ENCODE measurements around the gene AOPEP.
A peak's percentile ranks its signal among the peaks of the same experiment; 100 is the strongest.
"Not testable (repeated sequence)": the region's sequence is repeated elsewhere in the genome, so short reads cannot be mapped to it uniquely, and the experiment has no call there.

AOPEP gene

GRCh38 chr9:94875300-94876020, 149.0 kb downstream of the AOPEP start:
- Histone ChIP-seq H3K27ac (ENCODE audit: low read length) (no peak overlapping the region), H3K27me3 (ENCODE audit: low read depth, low read length) (no peaks in the 10 kb centered on the region), H3K4me2 (ENCODE audit: low read length) (peak overlapping the region; percentile 25), H3K9ac (ENCODE audit: low read length) (no peak overlapping the region), H3K36me3 (replicated peaks; ENCODE audit: low read depth, low read length) (no peaks in the 10 kb centered on the region), H2AFZ (ENCODE audit: low read depth, low read length) (no peak overlapping the region), H3K9me3 (ENCODE audit: insufficient read depth, low read length) (no peaks in the 10 kb centered on the region), H3K4me3 (ENCODE audit: low read length) (no peak overlapping the region), H3K79me2 (ENCODE audit: low read length) (no peaks in the 10 kb centered on the region), H3K4me1 (ENCODE audit: low read length) (peaks cover 12% of the 10 kb centered on the region), H4K20me1 (ENCODE audit: insufficient read depth, low read length) (no peaks in the 10 kb centered on the region)
- no peak for TF ChIP-seq CTCF (IDR thresholded peaks at IDR 0.05; ENCODE audit: low read depth, low read length)
- no peak for TF ChIP-seq EZH2phosphoT487 (IDR thresholded peaks at IDR 0.05; ENCODE audit: low read depth)

GRCh38 chr9:94878804-94879203, 152.3 kb downstream of the AOPEP start:
- H3K4me2 ChIP-seq (ENCODE audit: low read length); H3K9me3 ChIP-seq (ENCODE audit: insufficient read depth, low read length); H3K27me3 ChIP-seq (ENCODE audit: low read depth, low read length); H3K79me2 ChIP-seq (ENCODE audit: low read length); H3K4me3 ChIP-seq (ENCODE audit: low read length); H3K27ac ChIP-seq (ENCODE audit: low read length); H3K36me3 ChIP-seq (replicated peaks; ENCODE audit: low read depth, low read length); H4K20me1 ChIP-seq (ENCODE audit: insufficient read depth, low read length); H2AFZ ChIP-seq (ENCODE audit: low read depth, low read length); H3K9ac ChIP-seq (ENCODE audit: low read length): not testable (repeated sequence)
- H3K4me1 ChIP-seq (ENCODE audit: low read length): peaks cover 24% of the 10 kb centered on the region

- no peak overlapping the region for H3K9ac ChIP-seq (ENCODE audit: low read length)
- no peaks in the 10 kb centered on the region for H3K27me3 ChIP-seq (ENCODE audit: low read depth, low read length)
- no peak overlapping the region for H2AFZ ChIP-seq (ENCODE audit: low read depth, low read length)
- no peak overlapping the region for H3K4me3 ChIP-seq (ENCODE audit: low read length)
- H3K9me3 ChIP-seq (ENCODE audit: insufficient read depth, low read length): no peaks in the 10 kb centered on the region
- H3K79me2 ChIP-seq (ENCODE audit: low read length): no peaks in the 10 kb centered on the region
- peaks cover 24% of the 10 kb centered on the region for H3K4me1 ChIP-seq (ENCODE audit: low read length)
- no peaks in the 10 kb centered on the region for H4K20me1 ChIP-seq (ENCODE audit: insufficient read depth, low read length)
- TF ChIP-seq EZH2phosphoT487 (IDR thresholded peaks at IDR 0.05; ENCODE audit: low read depth) (no peak), CTCF (IDR thresholded peaks at IDR 0.05; ENCODE audit: low read depth, low read length) (no peak)
- no peaks in the 10 kb centered on the region for H3K36me3 ChIP-seq (replicated peaks; ENCODE audit: low read depth, low read length)
- H3K27ac ChIP-seq (ENCODE audit: low read length): no peak overlapping the region
- no peak overlapping the region for H3K4me2 ChIP-seq (ENCODE audit: low read length)
Observed at GRCh38 chr9:94879230-94879629, 152.7 kb downstream of the AOPEP start.

- H3K4me2 ChIP-seq (ENCODE audit: low read length): no peak overlapping the region
- no peaks in the 10 kb centered on the region for H3K27me3 ChIP-seq (ENCODE audit: low read depth, low read length)
- no peaks in the 10 kb centered on the region for H3K79me2 ChIP-seq (ENCODE audit: low read length)
- no peaks in the 10 kb centered on the region for H3K36me3 ChIP-seq (replicated peaks; ENCODE audit: low read depth, low read length)
- no peaks in the 10 kb centered on the region for H4K20me1 ChIP-seq (ENCODE audit: insufficient read depth, low read length)
- H3K4me3 ChIP-seq (ENCODE audit: low read length): no peak overlapping the region
- no peak overlapping the region for H3K9ac ChIP-seq (ENCODE audit: low read length)
- H2AFZ ChIP-seq (ENCODE audit: low read depth, low read length): no peak overlapping the region
- TF ChIP-seq CTCF (IDR thresholded peaks at IDR 0.05; ENCODE audit: low read depth, low read length): no peak
- no peak for TF ChIP-seq EZH2phosphoT487 (IDR thresholded peaks at IDR 0.05; ENCODE audit: low read depth)
- no peak overlapping the region for H3K27ac ChIP-seq (ENCODE audit: low read length)
- no peaks in the 10 kb centered on the region for H3K9me3 ChIP-seq (ENCODE audit: insufficient read depth, low read length)
- H3K4me1 ChIP-seq (ENCODE audit: low read length): peaks cover 12% of the 10 kb centered on the region
Observed at GRCh38 chr9:94881023-94881422, 154.5 kb downstream of the AOPEP start.

All from OCI-LY3 (cell line).